AG08396 (cell line): Measurements from ENCODE around the gene ORAI1.
"Not testable (repeated sequence)": the region's sequence is repeated elsewhere in the genome, so short reads cannot be mapped to it uniquely, and the experiment has no call there.

Source experiments
- DNase-seq: peaks from one replicate; pipeline ENCODE4 v3.0.0; 2012; ENCODE audit warnings: low spot score, mixed read lengths

ORAI1 gene

DNA sequence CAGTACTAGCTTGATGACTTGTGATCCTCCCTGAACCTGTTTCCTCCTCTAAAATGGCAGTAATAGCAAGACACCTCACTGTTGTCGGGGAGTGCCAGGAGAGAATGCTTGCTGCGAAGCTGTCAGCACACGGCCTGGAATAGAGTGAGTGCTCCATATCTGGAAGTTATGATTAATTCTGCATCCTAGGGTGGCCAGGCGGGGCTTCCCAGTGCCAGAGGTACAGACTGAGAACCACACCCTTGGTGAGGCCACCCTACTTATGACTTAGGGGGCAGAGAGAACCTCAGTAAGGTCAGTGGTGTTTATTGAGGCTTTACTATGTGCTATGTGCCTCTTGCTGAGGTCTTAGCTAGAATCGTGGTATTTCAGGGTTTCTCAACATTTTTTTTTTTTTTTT, 23.0 kb downstream of the ORAI1 start:
- no peak for DNase-seq

DNA sequence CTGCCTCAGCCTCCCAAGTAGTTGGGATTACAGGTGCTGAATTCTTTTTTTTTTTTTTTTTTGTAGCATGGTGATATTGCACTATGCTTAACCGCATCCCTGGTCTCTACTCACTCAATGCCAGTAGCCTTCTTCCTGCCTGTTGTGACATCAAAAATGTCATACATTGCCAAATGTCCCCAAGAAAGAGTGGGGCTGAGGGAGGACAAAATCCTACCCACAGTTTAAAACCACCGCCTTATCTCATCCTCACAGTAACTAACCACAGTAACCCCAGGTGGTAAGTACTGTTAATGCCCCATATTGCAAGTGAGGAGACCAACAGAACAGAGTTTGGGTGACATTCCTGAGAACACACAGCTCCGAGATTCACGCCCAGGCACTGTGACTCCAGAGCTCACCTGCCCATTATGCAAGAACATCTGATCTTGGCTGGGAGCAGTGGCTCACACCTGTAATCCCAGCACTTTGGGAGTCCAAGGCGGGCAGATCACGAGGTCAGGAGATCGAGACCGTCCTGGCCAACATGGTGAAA, 23.6 kb downstream of the ORAI1 start:
- no peak for DNase-seq

DNA sequence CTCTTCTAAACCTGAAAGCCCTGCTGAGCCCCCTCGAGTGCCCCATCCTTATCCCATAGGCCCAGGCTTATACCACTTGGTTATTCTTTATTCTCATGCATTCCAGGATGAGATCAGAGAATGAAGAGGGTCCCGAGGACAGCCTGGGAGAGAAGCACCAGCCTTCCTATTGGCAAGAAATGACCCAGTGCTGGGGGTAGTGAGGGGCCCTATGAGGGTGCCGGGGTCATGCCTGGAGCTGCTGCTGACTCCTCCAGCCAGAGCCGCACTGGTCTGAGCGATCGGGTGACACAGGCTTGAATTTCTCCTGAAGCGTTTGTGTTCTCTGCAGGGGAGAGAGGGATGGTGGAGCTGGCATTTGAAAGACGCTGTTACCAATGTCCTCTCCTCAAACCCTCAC, 25.0 kb downstream of the ORAI1 start:
- DNase-seq = no peak

DNA sequence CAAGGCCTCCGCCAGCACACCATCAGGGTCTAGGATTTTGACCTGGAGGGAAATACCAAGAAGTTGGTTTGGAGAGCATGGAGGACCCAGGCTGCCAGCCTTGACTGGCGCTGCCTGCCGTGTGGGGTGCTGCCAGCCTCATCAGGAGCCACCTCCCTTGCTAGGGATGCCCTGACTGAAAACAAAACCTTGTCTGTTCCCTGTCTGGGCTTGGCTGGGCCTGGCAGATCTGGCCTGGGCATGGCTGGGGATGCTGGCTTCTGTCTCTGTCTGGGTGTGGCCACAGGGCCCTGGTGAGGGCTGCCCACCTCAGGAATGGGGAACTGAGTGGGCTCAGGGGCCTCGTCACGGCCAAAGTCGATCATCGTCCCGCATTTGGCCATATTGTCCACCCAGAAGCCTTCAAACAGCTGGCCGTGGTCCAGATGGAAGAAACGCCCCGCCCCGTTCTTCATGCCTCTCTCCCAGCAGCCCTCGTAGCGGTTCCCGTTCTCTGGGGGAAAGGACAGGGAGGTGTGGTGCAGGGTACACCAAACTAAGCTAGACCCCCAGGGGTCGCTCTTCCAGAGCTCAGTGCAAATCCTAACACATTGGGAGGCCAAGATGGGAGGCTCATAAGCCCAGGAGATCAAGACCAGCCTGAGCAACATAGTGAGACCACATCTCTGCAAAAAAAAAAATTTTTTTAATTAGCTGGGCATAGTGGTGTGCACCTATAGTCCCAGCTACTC, 26.6 kb downstream of the ORAI1 start:
- DNase-seq = no peak

DNA sequence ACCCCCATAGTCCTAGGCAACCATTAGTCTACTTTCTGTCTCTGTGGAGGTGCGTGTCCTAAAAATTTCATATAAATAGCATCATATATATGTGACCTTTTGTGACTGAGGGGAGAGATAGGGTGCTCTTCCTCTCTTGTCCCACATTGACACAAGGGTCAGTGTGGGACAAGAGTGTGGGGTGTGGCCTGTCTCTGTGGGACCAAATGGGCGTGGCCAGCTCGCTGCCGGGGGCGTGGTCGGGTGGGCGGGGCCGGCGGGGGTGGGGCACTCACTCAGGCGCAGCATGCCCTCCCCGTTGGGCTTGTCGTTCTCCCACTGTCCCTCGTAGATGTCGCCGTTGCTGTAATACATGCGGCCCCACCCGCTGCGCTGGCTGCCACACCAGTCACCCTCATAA, 27.7 kb downstream of the ORAI1 start:
- DNase-seq = no peak

DNA sequence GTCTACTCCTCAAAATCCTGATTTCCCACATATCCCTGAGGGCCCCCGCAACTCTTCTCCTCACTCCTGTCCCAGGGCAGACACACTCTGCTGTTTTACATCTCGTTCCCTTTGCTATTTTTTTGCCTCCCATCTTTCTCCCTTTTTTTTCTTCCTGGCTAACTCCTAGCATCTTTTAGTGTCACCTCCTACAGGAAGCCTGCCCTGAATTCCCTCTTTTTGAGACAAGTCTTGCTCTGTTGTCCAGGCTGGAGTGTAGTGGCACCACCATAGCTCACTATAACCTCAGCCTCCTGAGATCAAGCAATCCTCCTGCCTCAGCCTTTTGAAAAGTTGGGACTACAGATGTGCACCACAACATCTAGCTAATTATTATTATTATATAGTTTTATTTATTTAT, 29.8 kb downstream of the ORAI1 start:
- DNase-seq = no peak

DNA sequence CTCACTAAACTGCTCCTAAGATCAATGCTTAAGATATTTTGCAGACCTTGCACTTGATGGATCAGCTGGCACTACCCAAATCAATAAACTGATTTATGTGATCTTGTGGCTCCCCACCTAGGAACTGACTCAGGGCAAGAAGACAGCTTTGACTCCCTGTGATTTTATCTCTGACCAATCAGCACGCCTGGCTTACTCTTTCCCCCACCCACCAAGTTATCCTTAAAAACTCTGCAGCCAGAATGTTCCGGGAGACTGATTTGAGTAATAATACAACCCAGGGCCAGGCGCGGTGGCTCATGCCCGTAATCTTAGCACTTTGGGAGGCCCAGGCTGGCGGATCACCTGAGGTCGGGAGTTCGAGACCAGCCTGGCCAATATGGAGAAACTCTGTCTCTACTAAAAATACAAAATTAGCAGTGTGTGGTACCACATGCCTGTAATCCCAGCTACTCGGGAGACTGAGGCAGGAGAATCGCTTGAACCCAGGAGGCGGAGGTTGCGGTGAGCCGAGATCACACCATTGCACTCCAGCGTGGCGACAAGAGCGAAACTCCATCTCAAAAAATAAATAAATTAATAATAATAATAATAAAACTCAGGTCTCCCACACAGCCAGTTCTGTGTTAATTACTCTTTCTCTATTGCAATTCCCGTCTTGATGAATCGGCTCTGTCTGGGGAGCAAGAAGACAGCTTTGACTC, 31.1 kb downstream of the ORAI1 start:
- DNase-seq = no peak

DNA sequence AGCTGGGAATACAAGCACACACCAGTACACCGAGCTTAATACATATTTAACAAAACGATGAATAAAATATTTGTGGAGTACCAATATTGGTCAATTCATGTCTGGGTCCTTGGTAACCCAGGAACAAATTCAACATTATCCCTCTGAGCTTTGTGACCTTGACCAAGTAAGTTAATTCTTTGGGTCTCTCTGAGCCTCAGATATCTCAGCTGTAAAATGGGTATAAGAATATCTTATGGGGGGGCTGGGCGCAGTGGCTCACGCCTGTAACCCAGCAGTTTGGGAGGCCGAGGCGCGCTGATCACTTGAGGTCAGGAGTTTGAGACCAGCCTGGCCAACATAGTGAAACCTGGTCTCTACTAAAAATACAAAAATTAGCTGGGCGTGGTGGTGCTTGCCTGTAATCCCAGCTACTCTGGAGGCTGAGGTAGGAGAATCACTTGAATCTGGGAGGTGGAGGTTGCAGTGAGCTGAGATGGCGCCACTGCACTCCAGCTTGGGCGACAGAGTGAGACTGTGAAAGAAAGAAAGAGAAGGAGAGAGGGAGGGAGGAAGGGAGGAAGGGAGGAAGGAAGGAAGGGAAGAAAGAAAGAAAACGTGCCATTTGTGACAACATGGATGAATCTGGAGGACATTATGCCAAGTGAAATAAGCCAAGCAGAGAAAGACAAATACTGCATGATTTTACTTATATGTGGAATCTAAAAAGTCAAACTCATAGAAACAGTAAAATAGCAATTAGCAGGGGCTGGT, 35.2 kb downstream of the ORAI1 start:
- not testable (repeated sequence) for DNase-seq

DNA sequence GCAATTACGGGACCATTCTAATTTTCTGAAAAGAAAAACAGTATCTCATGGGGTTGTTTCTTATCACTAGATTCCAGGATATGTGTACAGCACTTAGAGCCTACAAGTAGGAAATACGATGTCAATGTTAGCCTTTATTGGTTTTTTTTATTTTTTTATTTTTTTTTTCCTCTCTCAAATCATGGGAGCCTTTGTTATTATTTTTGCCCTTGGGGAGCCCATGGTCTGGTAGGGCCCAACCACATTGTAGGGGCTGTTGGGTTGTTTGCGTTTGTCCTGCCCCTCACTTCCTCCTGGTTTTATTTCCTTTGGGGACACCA, 37.2 kb downstream of the ORAI1 start:
- no peak for DNase-seq

DNA sequence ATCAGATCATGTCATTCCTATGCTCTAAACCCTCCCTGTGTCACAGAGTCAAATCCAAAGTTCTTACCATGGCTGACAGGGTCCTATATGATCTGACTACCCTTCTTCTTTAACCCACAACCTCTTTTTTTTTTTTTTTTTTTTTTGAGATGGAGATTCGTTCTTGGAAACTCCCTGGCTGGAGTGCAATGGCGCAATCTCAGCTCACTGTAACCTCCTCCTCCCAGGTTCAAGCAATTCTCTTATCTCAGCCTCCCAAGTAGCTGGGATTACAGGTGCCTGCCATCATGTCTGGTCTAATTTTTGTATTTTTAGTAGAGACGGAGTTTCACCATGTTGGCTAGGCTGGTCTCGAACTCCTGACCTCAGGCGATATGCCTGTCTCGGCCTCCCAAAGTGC, 40.5 kb downstream of the ORAI1 start:
- DNase-seq = not testable (repeated sequence)

DNA sequence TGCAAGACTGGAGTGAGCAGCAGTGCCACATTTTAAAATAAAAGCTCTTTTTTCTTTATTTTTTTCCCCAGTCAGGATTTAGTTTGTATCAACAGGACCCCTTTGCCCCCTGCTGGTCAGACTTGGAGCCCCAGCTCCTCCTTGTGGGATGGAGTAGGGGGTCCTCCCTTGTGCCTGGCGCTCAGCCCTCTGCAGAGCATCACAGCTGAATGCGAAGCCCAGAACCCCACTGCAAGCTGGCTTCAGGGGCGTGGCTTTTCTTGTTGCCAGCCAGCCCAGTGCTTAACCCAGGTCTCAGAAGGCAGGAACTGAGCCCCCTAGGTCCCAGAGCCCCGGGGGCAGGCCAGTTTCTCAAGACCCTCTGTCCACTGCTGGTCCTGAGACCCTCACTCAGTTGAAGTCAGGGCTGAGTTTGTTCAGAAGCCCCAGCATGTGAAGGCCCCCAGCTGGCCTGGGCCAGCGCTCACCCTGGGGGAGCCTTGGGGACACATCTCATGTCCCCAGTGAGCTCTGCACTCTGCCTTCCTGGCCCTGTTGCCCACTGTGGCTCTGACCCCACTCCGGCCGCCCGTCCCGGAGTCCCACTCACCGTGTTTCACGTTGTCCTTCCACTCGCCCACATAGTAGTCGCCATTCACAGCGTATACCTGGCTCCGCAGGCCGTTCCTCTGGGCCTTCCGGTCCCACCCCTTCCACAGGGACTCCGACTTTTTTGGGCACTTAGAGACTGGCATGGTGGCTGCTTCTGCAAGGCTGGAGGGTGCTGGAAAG, 42.6 kb downstream of the ORAI1 start:
- peak; percentile 45 for DNase-seq

DNA sequence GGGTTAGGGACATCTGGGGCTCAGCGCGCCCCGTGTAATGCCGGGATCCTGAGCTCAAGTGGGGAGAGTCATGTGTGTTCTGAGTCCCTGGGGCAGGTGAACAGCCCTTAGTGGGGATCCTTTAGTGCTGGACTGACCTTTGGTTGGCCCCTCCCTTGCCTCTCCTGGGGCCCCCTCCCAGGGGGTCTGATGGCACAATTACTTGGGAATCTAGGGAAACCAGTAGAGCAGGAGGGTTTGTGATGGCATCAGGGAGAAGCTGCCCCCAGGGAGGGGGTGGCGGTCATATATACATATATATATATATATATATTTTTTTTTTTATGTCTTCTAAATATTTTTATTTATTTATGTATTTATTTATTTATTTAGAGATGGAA, 43.2 kb downstream of the ORAI1 start, which contains the start of gene MORN3:
Gene MORN3, minus strand, starts transcription at position 134 of the 380 bp plus-strand sequence. CDS start 171 bp downstream, outside the sequence.
- DNase-seq = no peak

DNA sequence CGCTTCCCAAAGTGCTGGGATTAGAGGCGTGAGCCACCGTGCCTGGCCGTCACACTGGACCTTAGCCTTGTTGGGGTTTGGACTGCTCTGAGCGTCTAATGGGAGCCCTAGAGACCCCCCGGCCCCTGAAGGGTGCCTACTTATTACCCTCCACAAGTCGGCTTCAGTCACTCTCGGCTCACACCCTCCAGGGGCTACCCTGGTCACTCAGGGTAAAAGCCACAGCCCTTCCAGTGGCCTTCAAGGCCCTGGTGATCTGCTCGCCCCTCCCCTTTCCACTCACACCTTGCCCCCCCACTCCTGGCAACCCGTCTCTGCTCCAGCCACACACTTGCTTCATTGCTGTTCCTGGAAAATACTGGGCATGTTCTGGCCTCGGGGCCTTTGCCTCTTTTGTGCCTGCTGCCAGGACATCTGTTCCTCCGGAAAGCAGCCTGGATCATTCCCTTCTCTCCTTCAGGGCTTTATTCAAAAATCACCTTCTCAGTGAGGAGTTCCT, 46.7 kb downstream of the ORAI1 start:
- no peak for DNase-seq

DNA sequence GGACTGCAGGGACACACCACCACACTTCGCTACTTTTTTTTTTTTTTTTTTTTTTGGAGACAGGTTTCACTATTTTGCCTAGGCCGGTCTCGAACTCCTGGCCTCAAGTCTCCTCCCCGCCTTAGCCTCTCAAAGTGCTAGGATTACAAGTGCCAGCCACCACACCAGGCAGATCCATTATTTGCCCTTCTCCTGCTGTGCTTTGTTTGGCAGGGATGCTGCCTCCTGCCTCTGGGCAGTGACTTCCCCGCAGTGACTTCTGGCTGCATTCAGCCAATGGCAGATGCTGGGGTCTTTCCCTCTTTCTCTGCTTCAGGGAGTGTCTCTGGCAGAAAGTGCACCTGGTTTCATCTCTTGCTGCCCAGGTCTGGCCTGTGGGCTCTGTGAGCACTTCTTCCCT, 49.9 kb downstream of the ORAI1 start:
- no peak for DNase-seq

DNA sequence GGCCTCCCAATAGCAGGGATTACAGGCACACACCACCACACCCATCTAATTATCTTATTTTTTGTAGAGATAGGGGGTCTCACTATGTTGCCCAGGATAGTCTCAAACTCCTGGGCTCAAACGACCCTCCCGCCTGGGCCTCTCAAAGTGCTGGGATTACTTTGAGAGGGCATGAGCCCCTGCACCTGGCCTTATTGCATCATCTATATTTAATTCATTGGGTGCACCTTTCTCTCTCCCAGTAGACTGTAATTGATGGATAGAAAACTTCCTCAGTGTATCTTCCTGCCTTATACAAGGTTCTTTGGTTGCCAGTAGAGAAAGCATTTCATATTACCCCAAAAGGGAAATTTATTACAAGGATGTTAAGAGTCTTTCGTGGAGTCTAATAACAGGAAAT, 52.0 kb downstream of the ORAI1 start:
- DNase-seq = no peak

DNA sequence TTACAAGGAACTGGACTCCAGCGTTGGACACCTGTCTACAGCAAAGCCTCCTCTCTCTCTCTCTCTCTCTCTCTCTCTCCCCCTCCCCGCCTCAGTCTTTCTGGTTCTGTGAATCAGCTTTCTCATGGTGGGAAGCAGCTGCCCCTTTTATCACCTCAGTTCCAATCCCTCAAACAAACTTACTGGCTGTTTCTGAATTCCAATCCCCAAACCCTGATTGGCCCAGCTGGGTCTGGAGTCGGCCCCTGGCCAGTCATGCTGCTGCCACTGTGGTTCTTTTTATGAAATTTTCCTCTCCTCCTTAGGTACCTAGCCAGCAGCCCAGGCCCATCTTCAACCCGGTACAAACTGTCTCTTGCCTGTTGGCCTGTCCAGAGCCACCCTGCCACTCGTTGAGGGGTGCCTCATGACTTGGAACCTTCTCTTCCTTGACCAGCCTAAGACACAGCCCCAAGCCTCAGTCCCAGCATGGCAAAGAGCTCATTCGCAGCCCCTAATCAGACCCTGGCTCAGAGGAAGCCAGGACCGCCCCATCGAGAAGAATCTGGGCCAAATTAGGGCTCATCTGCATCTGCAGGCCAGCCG, 52.5 kb downstream of the ORAI1 start:
- no peak for DNase-seq

DNA sequence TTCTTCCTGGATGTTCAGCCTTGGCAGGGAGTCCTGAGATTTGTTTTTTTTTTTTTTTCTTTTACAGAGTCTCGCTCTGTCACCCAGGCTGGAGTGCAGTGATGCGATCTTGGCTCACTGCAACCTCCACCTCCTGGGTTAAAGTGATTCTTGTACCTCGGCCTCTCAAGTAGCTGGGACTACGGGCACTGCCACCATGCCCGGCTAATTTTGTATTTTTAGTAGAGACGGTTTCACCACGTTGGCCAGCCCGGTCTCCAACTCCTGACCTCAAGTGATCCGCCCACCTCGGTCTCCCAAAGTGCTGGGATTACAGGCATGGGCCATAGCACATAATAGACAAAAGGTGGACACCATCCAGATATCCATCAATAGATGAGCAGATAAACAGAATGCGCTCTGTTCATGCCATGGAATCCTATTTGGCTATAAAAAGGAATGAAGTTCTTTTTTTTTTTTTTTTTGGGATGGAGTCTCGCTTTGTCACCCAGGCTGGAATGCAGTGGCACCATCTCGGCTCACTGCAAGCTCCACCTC, 53.4 kb downstream of the ORAI1 start:
- not testable (repeated sequence) for DNase-seq

DNA sequence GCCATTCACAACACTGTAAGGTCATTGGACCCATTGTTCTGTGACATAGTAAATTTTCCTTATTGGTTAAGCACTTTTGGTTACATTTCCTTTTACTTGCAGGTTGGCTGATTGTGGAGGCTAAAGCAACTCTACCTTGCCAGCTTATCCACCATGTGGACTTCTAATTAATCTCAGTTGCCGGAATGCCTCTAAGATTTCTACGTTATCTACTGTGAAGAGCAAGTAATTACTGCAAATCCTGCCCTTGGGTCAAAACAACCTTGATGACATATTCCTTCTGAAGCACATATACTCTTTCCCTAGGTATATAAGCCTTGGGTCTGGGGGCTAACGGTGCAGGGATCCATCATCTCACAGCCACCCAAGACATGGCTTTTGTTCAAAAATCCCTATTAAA, 62.6 kb downstream of the ORAI1 start:
- no peak for DNase-seq

DNA sequence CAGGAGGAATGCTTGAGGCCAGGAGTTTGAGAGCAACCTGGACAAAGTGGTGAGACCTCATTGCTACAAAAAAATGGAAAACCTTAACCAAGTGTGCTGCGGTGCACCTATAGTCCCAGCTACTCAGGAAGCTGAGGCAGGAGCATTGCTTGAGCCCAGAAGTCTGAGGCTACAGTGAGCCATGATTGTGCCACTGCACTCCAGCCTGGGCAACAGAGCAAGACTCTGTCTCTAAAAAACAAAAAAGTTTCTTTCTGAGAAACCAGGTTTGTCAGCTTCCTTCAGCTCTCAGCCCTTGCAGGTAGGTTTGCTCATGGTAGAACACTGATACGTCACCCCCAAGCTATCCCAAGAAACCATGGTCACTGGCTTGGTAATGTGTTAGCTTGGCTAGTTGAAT, 63.1 kb downstream of the ORAI1 start:
- no peak for DNase-seq
